GM23338 (cell line): Measurements from ENCODE around the gene PLIN4. TPM values are rescaled to one million over a fixed set of nuclear protein-coding genes. Genes with fewer than 3 reads are reported as not detected.

Experiments used
- ATAC-seq: fragments of 200-7000 bp; cut with Tn5 transposase; 3 replicates; pipeline ENCODE4 v1.9.1; 2020
- DNase-seq: peaks from one replicate; pipeline ENCODE4 v3.0.0-alpha.2; 2015; ENCODE audit warnings: low spot score
- H2AFZ ChIP-seq: fragments of 200-600 bp; sonication (generic); 2 replicates; pipeline ENCODE4 v1.8.0; 2016; ENCODE audit warnings: antibody characterized with exemption, mild to moderate bottlenecking, moderate library complexity
- H3F3A ChIP-seq: fragments of 200-600 bp; sonication (generic); replicated peaks from 2 replicates; pipeline ENCODE4 v1.8.0; 2017; ENCODE audit warnings: antibody characterized with exemption, mixed run types, low read depth
- H3K27ac ChIP-seq: fragments of 200-600 bp; sonication (generic); 2 replicates; pipeline ENCODE4 v1.6.1; 2016; ENCODE audit warnings: low read depth
- H3K27me3 ChIP-seq: fragments of 200-600 bp; sonication (generic); 2 replicates; pipeline ENCODE4 v1.8.0; 2016; ENCODE audit warnings: mild to moderate bottlenecking, mixed run types, moderate library complexity; ENCODE audit not compliant: insufficient read depth
- H3K36me3 ChIP-seq: fragments of 200-600 bp; sonication (generic); 2 replicates; pipeline ENCODE4 v1.8.0; 2016; ENCODE audit warnings: mild to moderate bottlenecking; ENCODE audit not compliant: insufficient read depth
- H3K4me1 ChIP-seq: fragments of 200-600 bp; sonication (generic); 2 replicates; pipeline ENCODE4 v1.8.0; 2016; ENCODE audit warnings: mild to moderate bottlenecking, moderate library complexity; ENCODE audit not compliant: insufficient read depth
- H3K4me2 ChIP-seq: fragments of 200-600 bp; sonication (generic); 2 replicates; pipeline ENCODE4 v1.7.1; 2017; ENCODE audit warnings: mixed run types
- H3K4me3 ChIP-seq: fragments of 200-600 bp; sonication (generic); 2 replicates; pipeline ENCODE4 v1.6.1; 2016; ENCODE audit warnings: mixed run types
- H3K79me2 ChIP-seq: fragments of 200-600 bp; sonication (generic); replicated peaks from 2 replicates; pipeline ENCODE4 v1.8.0; 2017; ENCODE audit warnings: mild to moderate bottlenecking; ENCODE audit not compliant: insufficient read depth
- H3K9me2 ChIP-seq: fragments of 200-600 bp; sonication (generic); 2 replicates; pipeline ENCODE4 v1.8.0; 2017; ENCODE audit not compliant: insufficient read depth
- H4K20me1 ChIP-seq: fragments of 200-600 bp; sonication (generic); replicated peaks from 2 replicates; pipeline ENCODE4 v1.8.0; 2017; ENCODE audit warnings: mild to moderate bottlenecking; ENCODE audit not compliant: insufficient read depth
- H3K27ac Mint-ChIP-seq: 2 replicates; pipeline ENCODE4 v1.8.0; 2020; ENCODE audit warnings: inconsistent platforms, mild to moderate bottlenecking, moderate library complexity, mixed read lengths
- H3K27me3 Mint-ChIP-seq: 3 replicates; pipeline ENCODE4 v1.8.0; 2022; ENCODE audit warnings: low read depth, mild to moderate bottlenecking, moderate library complexity, mixed read lengths, inconsistent platforms; ENCODE audit not compliant: insufficient read depth, poor library complexity
- H3K36me3 Mint-ChIP-seq: 3 replicates; pipeline ENCODE4 v1.8.0; 2021; ENCODE audit warnings: low read depth, mild to moderate bottlenecking, inconsistent platforms, moderate library complexity, mixed read lengths
- H3K4me1 Mint-ChIP-seq: 3 replicates; pipeline ENCODE4 v1.8.0; 2020; ENCODE audit warnings: mild to moderate bottlenecking, inconsistent platforms, mixed read lengths
- H3K4me3 Mint-ChIP-seq: 3 replicates; pipeline ENCODE4 v1.8.0; 2021; ENCODE audit warnings: moderate library complexity, mild to moderate bottlenecking, inconsistent platforms, mixed read lengths
- H3K9me3 Mint-ChIP-seq: 3 replicates; pipeline ENCODE4 v1.8.0; 2020; ENCODE audit warnings: moderate library complexity, mild to moderate bottlenecking, inconsistent platforms, mixed read lengths
- CREB1 ChIP-seq: fragments of 250-450 bp; sonication (Bioruptor Pico); IDR thresholded peaks from 2 replicates; pipeline ENCODE4 v1.5.0; 2020; ENCODE audit warnings: low read depth, mild to moderate bottlenecking, moderate library complexity
- EZH2 ChIP-seq: fragments of 200-600 bp; sonication (generic); IDR thresholded peaks from one replicate; pipeline ENCODE4 v1.8.0; 2017; ENCODE audit warnings: antibody characterized with exemption, mild to moderate bottlenecking, low read depth; ENCODE audit not compliant: unreplicated experiment
- EZH2phosphoT487 ChIP-seq: fragments of 200-600 bp; sonication (generic); IDR thresholded peaks from one replicate; pipeline ENCODE4 v1.8.1; 2018; ENCODE audit warnings: antibody characterized with exemption; ENCODE audit not compliant: unreplicated experiment
- JUNB ChIP-seq: IDR thresholded peaks from one replicate; pipeline ENCODE4 v1.6.1; 2016; ENCODE audit warnings: antibody characterized with exemption; ENCODE audit not compliant: unreplicated experiment
- NANOG ChIP-seq: IDR thresholded peaks from 2 replicates; pipeline ENCODE4 v1.6.1; 2016; ENCODE audit warnings: antibody characterized with exemption, borderline replicate concordance
- POLR2AphosphoS5 ChIP-seq: IDR thresholded peaks from 2 replicates; pipeline ENCODE4 v1.6.1; 2016; ENCODE audit warnings: antibody characterized with exemption, low read depth
- STAT1 ChIP-seq: IDR thresholded peaks from one replicate; pipeline ENCODE4 v1.6.1; 2016; ENCODE audit warnings: antibody characterized with exemption; ENCODE audit not compliant: unreplicated experiment
- ZNF114 ChIP-seq: fragments of 250-450 bp; sonication (Bioruptor Pico); IDR thresholded peaks from 2 replicates; pipeline ENCODE4 v1.5.0; 2020; ENCODE audit warnings: mild to moderate bottlenecking, moderate library complexity
- ZNF331 ChIP-seq: fragments of 250-450 bp; sonication (Bioruptor Pico); IDR thresholded peaks from 2 replicates; pipeline ENCODE4 v1.5.0; 2020; ENCODE audit warnings: low read depth, mild to moderate bottlenecking, moderate library complexity
- polyA plus RNA-seq: library from polyadenylated mRNA; unstranded; fragments of >200 nt; fragmentation: Nextera tagmentation; extraction: Ambion mirVana; gene quantifications from 2 replicates; pipeline ENCODE4 v1.2.1, GENCODE V29; 2016
- total RNA-seq: library from RNA; depleted of rRNA; stranded (reverse); fragments of >200 nt; shearing (Covaris generic); gene quantifications from 2 replicates; pipeline ENCODE4 v1.2.3, GENCODE V29; 2014
- TF ChIP-seq, protein P1 (sequence below), 2 experiments: fragments of 200-600 bp in 1 of 2; sonication (generic) in 1 of 2; conservative IDR thresholded peaks; 2 replicates each; pipeline versions ENCODE4 v1.5.1 to v1.6.1; 2016 to 2017; ENCODE audit warnings: antibody characterized with exemption in 2 of 2, low read depth in 2 of 2, mild to moderate bottlenecking in 2 of 2, moderate library complexity in 1 of 2
- TF ChIP-seq, protein P2 (sequence below): fragments of 250-450 bp; sonication (Bioruptor Pico); IDR thresholded peaks from 2 replicates; pipeline ENCODE4 v1.5.0; 2020; ENCODE audit warnings: mild to moderate bottlenecking, moderate library complexity

PLIN4 gene
- total and polyA plus RNA-seq, 2 experiments from 2014 or later: 0.19 to 0.59 TPM

DNA sequence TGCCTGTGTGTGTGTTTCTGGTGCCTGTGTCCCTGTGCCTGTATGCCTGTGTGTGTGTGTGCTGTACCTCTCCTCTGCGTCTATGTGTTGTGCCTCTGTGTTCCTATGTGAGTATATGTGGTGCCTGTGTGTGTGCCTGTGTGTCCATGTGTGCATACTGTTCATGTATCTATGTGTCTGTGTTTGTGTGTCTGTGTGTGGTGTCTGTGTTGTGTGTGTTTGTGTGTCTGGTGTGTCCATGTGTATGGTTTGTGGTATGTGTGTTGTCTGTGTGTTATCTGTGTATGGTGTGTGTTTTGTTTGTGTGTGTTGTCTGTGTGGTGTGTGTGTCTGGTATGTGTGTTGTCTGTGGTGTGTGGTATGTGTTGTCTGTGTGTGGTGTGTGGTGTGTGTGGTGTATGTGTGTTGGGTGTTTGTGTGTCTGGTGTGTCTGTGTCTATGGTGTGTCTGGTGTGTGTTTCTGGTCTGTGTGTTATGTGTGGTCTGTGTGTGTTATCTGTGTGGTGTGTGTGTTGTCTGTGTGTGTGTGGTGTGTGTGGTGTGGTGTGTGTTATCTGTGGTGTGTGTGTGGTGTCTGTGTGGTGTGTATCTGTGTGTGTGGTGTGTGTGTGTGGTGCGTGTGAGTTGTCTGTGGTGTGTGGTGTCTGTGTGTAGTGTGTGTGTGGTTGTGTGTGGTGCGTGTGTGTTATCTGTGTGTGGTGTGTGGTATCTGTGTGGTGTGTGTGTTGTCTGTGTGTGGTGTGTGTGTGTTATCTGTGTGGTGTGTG, 25.8 kb downstream of the PLIN4 start (continued):
- TF ChIP-seq, protein P1, sequence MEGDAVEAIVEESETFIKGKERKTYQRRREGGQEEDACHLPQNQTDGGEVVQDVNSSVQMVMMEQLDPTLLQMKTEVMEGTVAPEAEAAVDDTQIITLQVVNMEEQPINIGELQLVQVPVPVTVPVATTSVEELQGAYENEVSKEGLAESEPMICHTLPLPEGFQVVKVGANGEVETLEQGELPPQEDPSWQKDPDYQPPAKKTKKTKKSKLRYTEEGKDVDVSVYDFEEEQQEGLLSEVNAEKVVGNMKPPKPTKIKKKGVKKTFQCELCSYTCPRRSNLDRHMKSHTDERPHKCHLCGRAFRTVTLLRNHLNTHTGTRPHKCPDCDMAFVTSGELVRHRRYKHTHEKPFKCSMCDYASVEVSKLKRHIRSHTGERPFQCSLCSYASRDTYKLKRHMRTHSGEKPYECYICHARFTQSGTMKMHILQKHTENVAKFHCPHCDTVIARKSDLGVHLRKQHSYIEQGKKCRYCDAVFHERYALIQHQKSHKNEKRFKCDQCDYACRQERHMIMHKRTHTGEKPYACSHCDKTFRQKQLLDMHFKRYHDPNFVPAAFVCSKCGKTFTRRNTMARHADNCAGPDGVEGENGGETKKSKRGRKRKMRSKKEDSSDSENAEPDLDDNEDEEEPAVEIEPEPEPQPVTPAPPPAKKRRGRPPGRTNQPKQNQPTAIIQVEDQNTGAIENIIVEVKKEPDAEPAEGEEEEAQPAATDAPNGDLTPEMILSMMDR (conservative IDR thresholded peaks at IDR 0.05; ENCODE audit: low read depth in 2 of 2): no peak
- no peak for TF ChIP-seq JUNB

DNA sequence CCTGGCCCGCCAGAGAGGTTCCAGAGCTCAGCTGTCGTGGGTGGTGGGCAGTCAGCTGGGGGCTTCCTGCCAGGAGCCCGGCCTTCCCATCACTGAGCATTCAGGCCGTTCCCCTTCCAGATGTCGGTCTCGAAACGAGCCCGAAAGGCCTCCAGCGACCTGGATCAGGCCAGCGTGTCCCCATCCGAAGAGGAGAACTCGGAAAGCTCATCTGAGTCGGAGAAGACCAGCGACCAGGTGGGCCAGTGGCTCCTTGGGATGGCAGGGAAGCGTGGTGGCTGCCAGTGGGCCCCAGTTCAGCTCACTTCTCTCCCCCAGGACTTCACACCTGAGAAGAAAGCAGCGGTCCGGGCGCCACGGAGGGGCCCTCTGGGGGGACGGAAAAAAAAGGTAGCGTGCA, 26.8 kb downstream of the PLIN4 start:
- Histone ChIP-seq H3K4me3 (no peak overlapping the region), H2AFZ (no peak overlapping the region), H3K27ac (no peak overlapping the region), H3K4me1 (no peaks in the 10 kb centered on the region), H3K36me3 (peaks cover 21% of the 10 kb centered on the region; the same call in 1 of the 2 replicates), H3K9me2 (no peaks in the 10 kb centered on the region), H3K79me2 (no peaks in the 10 kb centered on the region), H4K20me1 (no peaks in the 10 kb centered on the region; the same call in 1 of the 2 replicates), H3K4me2 (no peak overlapping the region), H3K27me3 (no peaks in the 10 kb centered on the region), H3F3A (0 out of 2 replicates have a peak, but pooled peaks cover 9% of the 10 kb centered on the region)
- H3K4me3 Mint-ChIP-seq: no peak overlapping the region
- DNase-seq (no peak), ATAC-seq (no peak)
- H3K27me3 Mint-ChIP-seq: no peaks in the 10 kb centered on the region
- no peaks in the 10 kb centered on the region; the same call in 2 of the 3 replicates for H3K9me3 Mint-ChIP-seq
- no peak overlapping the region for H3K27ac Mint-ChIP-seq
- H3K4me1 Mint-ChIP-seq: no peaks in the 10 kb centered on the region
- peaks cover 41% of the 10 kb centered on the region for H3K36me3 Mint-ChIP-seq
- no peak for TF ChIP-seq EZH2phosphoT487
- no peak for TF ChIP-seq NANOG
- no peak for TF ChIP-seq CREB1
- TF ChIP-seq ZNF331: no peak
- TF ChIP-seq, protein P2, sequence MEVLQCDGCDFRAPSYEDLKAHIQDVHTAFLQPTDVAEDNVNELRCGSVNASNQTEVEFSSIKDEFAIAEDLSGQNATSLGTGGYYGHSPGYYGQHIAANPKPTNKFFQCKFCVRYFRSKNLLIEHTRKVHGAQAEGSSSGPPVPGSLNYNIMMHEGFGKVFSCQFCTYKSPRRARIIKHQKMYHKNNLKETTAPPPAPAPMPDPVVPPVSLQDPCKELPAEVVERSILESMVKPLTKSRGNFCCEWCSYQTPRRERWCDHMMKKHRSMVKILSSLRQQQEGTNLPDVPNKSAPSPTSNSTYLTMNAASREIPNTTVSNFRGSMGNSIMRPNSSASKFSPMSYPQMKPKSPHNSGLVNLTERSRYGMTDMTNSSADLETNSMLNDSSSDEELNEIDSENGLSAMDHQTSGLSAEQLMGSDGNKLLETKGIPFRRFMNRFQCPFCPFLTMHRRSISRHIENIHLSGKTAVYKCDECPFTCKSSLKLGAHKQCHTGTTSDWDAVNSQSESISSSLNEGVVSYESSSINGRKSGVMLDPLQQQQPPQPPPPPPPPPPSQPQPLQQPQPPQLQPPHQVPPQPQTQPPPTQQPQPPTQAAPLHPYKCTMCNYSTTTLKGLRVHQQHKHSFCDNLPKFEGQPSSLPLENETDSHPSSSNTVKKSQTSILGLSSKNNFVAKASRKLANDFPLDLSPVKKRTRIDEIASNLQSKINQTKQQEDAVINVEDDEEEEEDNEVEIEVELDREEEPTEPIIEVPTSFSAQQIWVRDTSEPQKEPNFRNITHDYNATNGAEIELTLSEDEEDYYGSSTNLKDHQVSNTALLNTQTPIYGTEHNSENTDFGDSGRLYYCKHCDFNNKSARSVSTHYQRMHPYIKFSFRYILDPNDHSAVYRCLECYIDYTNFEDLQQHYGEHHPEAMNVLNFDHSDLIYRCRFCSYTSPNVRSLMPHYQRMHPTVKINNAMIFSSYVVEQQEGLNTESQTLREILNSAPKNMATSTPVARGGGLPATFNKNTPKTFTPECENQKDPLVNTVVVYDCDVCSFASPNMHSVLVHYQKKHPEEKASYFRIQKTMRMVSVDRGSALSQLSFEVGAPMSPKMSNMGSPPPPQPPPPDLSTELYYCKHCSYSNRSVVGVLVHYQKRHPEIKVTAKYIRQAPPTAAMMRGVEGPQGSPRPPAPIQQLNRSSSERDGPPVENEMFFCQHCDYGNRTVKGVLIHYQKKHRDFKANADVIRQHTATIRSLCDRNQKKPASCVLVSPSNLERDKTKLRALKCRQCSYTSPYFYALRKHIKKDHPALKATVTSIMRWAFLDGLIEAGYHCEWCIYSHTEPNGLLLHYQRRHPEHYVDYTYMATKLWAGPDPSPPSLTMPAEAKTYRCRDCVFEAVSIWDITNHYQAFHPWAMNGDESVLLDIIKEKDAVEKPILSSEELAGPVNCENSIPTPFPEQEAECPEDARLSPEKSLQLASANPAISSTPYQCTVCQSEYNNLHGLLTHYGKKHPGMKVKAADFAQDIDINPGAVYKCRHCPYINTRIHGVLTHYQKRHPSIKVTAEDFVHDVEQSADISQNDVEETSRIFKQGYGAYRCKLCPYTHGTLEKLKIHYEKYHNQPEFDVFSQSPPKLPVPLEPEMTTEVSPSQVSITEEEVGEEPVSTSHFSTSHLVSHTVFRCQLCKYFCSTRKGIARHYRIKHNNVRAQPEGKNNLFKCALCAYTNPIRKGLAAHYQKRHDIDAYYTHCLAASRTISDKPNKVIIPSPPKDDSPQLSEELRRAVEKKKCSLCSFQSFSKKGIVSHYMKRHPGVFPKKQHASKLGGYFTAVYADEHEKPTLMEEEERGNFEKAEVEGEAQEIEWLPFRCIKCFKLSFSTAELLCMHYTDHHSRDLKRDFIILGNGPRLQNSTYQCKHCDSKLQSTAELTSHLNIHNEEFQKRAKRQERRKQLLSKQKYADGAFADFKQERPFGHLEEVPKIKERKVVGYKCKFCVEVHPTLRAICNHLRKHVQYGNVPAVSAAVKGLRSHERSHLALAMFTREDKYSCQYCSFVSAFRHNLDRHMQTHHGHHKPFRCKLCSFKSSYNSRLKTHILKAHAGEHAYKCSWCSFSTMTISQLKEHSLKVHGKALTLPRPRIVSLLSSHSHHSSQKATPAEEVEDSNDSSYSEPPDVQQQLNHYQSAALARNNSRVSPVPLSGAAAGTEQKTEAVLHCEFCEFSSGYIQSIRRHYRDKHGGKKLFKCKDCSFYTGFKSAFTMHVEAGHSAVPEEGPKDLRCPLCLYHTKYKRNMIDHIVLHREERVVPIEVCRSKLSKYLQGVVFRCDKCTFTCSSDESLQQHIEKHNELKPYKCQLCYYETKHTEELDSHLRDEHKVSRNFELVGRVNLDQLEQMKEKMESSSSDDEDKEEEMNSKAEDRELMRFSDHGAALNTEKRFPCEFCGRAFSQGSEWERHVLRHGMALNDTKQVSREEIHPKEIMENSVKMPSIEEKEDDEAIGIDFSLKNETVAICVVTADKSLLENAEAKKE (CRISPR knock-in tag): no peak
- TF ChIP-seq POLR2AphosphoS5: no peak
- no peak for TF ChIP-seq STAT1
- TF ChIP-seq JUNB: no peak
- TF ChIP-seq, protein P1 (conservative IDR thresholded peaks at IDR 0.05; ENCODE audit: low read depth in 2 of 2): no peak
- no peak for TF ChIP-seq ZNF114
- no peak for TF ChIP-seq EZH2
